Measurements from ENCODE around the gene MACROD2.

GRCh38 chr20:14721926-14722452 is 726.7 kb downstream of the MACROD2 start:
- no peak for TF ChIP-seq ISL1 (CRISPR knock-in tag; IDR thresholded peaks at IDR 0.05)
- no peak for TF ChIP-seq TOX (CRISPR knock-in tag; IDR thresholded peaks at IDR 0.05; ENCODE audit: borderline replicate concordance)
- no peak for TF ChIP-seq ZFP30 (CRISPR knock-in tag; IDR thresholded peaks at IDR 0.05)
- no peak for TF ChIP-seq TSHZ2 (CRISPR knock-in tag; IDR thresholded peaks at IDR 0.05)
- TF ChIP-seq POU6F1 (CRISPR knock-in tag; IDR thresholded peaks at IDR 0.05; ENCODE audit: borderline replicate concordance, low read depth), result no peak
- TF ChIP-seq ARNTL (CRISPR knock-in tag; IDR thresholded peaks at IDR 0.05; ENCODE audit: borderline replicate concordance, low read depth), result no peak
- no peak for TF ChIP-seq GLIS3 (CRISPR knock-in tag; IDR thresholded peaks at IDR 0.05)
- TF ChIP-seq CSRNP3 (CRISPR knock-in tag; IDR thresholded peaks at IDR 0.05), result no peak
- TF ChIP-seq ZNF8 (CRISPR knock-in tag; IDR thresholded peaks at IDR 0.05), result no peak
- no peak for TF ChIP-seq PATZ1 (CRISPR knock-in tag; IDR thresholded peaks at IDR 0.05; ENCODE audit: borderline replicate concordance)
